ENCODE results near the gene PFKP. TPM values are rescaled to one million over a fixed set of nuclear protein-coding genes. Genes with fewer than 3 reads are reported as not detected.

PFKP gene
- total and polyA plus RNA-seq, 5 donors: 86.8 to 120 (median 113) TPM

DNA sequence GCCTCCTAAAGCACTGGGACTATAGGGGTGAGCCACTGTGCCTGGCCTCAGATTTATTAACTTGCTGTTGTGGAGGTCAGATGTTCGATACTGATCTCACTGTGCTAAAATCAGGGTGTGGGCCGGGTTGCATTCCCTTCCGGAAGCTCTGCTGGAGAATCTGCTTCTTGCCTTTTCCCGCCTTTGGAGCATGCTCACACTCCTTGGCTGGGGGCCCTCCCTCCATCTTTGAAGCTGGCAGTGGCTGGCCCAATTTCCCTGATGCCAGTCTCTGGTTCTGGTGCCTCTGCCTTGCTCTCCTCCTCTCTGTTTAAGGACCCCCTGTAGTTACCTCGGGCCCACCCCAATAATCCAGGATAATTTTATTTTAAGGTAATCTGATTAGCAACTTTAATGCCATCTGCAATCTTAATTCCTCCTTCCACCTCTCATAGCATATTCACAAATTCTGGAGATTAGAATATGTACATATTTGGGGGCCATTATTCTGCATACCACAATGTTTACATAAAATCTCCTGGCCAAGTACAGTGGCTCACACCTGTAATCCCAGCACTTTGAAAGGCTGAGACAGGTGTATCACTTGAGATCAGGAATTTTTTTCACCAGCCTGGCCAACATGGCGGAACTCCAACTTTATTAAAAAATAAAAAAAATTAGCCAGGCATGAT is 113.1 kb downstream of the PFKP start:
- no peak for ATAC-seq

DNA sequence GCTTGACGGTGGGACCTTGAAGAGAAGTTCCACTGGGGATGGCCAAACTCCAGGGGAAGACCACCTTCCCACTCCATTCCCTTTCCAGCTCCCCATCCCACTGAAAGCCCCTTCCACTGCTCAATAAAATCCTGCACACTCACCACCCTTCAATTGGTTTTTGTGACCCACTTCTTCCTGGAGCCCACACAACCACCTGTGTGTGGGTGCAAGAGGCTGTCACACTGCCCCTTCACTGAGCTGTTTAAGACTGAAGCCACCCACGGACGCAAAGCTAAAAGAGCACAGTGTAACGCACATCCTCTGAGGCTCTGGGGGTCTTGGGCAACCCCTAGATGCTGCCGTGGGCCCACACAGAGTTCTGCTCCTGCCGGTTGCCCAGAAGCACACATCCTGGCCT is 118.0 kb downstream of the PFKP start:
- H3K9me3 ChIP-seq (ENCODE audit: control insufficient read depth, low read length): no peaks in the 10 kb centered on the region
- no peak for DNase-seq
- no peak overlapping the region for H3K27ac ChIP-seq (ENCODE audit: low read length)
- 95% methylated on average over 6 of the region's 6 CpGs for WGBS
- ATAC-seq: no peak
- intact Hi-C loops (cut with DNase I): no loop called here
- H3K4me3 ChIP-seq (ENCODE audit: low read length): no peak overlapping the region
- no peaks in the 10 kb centered on the region for H3K4me1 ChIP-seq (ENCODE audit: control insufficient read depth, insufficient read depth, low read length)
- H3K27me3 ChIP-seq (ENCODE audit: control insufficient read depth, insufficient read depth): no peaks in the 10 kb centered on the region

More for the DNA sequence above, 113.1 kb downstream of the PFKP start:
- Histone ChIP-seq H3K27me3 (ENCODE audit: control insufficient read depth, insufficient read depth) (no peaks in the 10 kb centered on the region), H3K27ac (ENCODE audit: low read length) (no peak overlapping the region), H3K4me1 (ENCODE audit: control insufficient read depth, insufficient read depth, low read length) (no peaks in the 10 kb centered on the region), H3K4me3 (ENCODE audit: low read length) (no peak overlapping the region), H3K9me3 (ENCODE audit: control insufficient read depth, low read length) (no peaks in the 10 kb centered on the region)
- intact Hi-C loops (cut with DNase I): no loop called here
- DNase-seq: no peak
- 88% methylated on average over 6 of the region's 6 CpGs for WGBS

DNA sequence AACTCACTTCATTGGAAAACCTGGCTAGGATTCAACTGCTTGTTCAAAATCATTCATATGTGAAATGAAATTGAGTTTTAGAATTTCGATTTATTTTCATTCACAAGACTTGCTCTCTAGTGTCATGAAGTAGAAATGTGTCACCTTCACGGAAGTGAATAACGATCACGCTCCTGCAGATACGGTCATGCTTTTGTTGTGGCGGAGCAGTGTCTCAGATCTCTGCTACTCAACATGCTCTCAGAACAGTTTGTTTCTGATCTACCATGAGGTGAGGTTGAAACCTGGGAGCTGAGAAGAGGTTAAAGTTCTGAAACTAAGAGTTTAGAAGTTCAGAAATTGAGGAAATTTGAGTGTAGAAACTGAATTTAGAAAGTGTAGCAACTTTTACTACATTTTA is 119.0 kb downstream of the PFKP start:
- no peaks in the 10 kb centered on the region for H3K4me1 ChIP-seq (ENCODE audit: control insufficient read depth, insufficient read depth, low read length)
- H3K27me3 ChIP-seq (ENCODE audit: control insufficient read depth, insufficient read depth): no peaks in the 10 kb centered on the region
- DNase-seq: no peak
- H3K9me3 ChIP-seq (ENCODE audit: control insufficient read depth, low read length): no peaks in the 10 kb centered on the region
- H3K4me3 ChIP-seq (ENCODE audit: low read length): no peak overlapping the region
- intact Hi-C loops (cut with DNase I): no loop called here
- no peak overlapping the region for H3K27ac ChIP-seq (ENCODE audit: low read length)
- no peak for ATAC-seq
- 83% methylated on average over 6 of the region's 6 CpGs for WGBS

Other genes with a start within 250 kb of the PFKP start
- gene PITRM1, start 105.2 kb downstream of the PFKP start, total RNA-seq: 10 to 100 TPM; 54.1 to 78.4 (median 73.3) TPM
- 67.8 TPM for gene PITRM1, start 105.2 kb downstream of the PFKP start, polyA plus RNA-seq

All from right cardiac atrium (tissue), 5 donors.